H9 (cell line): ENCODE data around the gene TMEM117. TPM values are rescaled to one million over a fixed set of nuclear protein-coding genes. Genes with fewer than 3 reads are reported as not detected.

Experiments
- DNase-seq: peaks from one replicate; pipeline ENCODE4 v3.0.0-alpha.2; 2017
- H2AFZ ChIP-seq: one replicate; pipeline ENCODE4 v1.6.1; 2013; ENCODE audit warnings: mild to moderate bottlenecking, low read length, control low read depth, moderate library complexity
- H2AK5ac ChIP-seq: 2 replicates; pipeline ENCODE4 v1.6.1; 2013; ENCODE audit warnings: low read length, control low read depth, mixed read lengths; ENCODE audit not compliant: insufficient read length
- H2BK120ac ChIP-seq: one replicate; pipeline ENCODE4 v1.6.1; 2013; ENCODE audit warnings: low read depth, mild to moderate bottlenecking, low read length, control low read depth, inconsistent platforms; ENCODE audit not compliant: poor library complexity, severe bottlenecking
- H2BK12ac ChIP-seq: 2 replicates; pipeline ENCODE4 v1.6.1; 2013; ENCODE audit warnings: low read length, control low read depth, mixed read lengths, low read depth; ENCODE audit not compliant: insufficient read length
- H2BK15ac ChIP-seq: 2 replicates; pipeline ENCODE4 v1.6.1; 2013; ENCODE audit warnings: low read depth, low read length, control low read depth
- H2BK20ac ChIP-seq: one replicate; pipeline ENCODE4 v1.6.1; 2013; ENCODE audit warnings: low read depth, mild to moderate bottlenecking, low read length, control low read depth, inconsistent platforms; ENCODE audit not compliant: poor library complexity, severe bottlenecking
- H2BK5ac ChIP-seq: 2 replicates; pipeline ENCODE4 v1.6.1; 2013; ENCODE audit warnings: low read length, control low read depth, mixed read lengths; ENCODE audit not compliant: insufficient read length
- H3K14ac ChIP-seq: 2 replicates; pipeline ENCODE4 v1.6.1; 2013; ENCODE audit warnings: low read length, control low read depth; ENCODE audit not compliant: insufficient read depth
- H3K18ac ChIP-seq: 2 replicates; pipeline ENCODE4 v1.6.1; 2013; ENCODE audit warnings: low read depth, mild to moderate bottlenecking, mixed read lengths, low read length, control low read depth; ENCODE audit not compliant: insufficient read length
- H3K23ac ChIP-seq: 2 replicates; pipeline ENCODE4 v1.6.1; 2013; ENCODE audit warnings: low read length, control low read depth, mixed read lengths, low read depth; ENCODE audit not compliant: insufficient read length
- H3K23me2 ChIP-seq: 2 replicates; pipeline ENCODE4 v1.6.1; 2013; ENCODE audit warnings: low read depth, mild to moderate bottlenecking, mixed read lengths, low read length, control low read depth; ENCODE audit not compliant: insufficient read length, poor library complexity, severe bottlenecking
- H3K27ac ChIP-seq: 2 replicates; pipeline ENCODE4 v1.5.1; 2013; ENCODE audit warnings: low read length, control low read depth, mixed read lengths, low read depth; ENCODE audit not compliant: insufficient read length
- H3K27me3 ChIP-seq: 2 replicates; pipeline ENCODE4 v1.6.1; 2013; ENCODE audit warnings: low read length, control low read depth, inconsistent platforms; ENCODE audit not compliant: insufficient read depth
- H3K4ac ChIP-seq: 2 replicates; pipeline ENCODE4 v1.6.1; 2013; ENCODE audit warnings: low read depth, mild to moderate bottlenecking, control low read depth, inconsistent platforms, low read length, moderate library complexity
- H3K4me1 ChIP-seq: 2 replicates; pipeline ENCODE4 v1.6.1; 2013; ENCODE audit warnings: low read length, control low read depth, inconsistent platforms; ENCODE audit not compliant: insufficient read depth
- H3K4me2 ChIP-seq: 2 replicates; pipeline ENCODE4 v1.6.1; 2013; ENCODE audit warnings: low read length, control low read depth, mixed read lengths; ENCODE audit not compliant: insufficient read length, insufficient read depth
- H3K56ac ChIP-seq: 2 replicates; pipeline ENCODE4 v1.6.1; 2013; ENCODE audit warnings: low read depth, mild to moderate bottlenecking, mixed read lengths, low read length, control low read depth; ENCODE audit not compliant: insufficient read length
- H3K79me1 ChIP-seq: 2 replicates; pipeline ENCODE4 v1.6.1; 2013; ENCODE audit warnings: low read depth, mild to moderate bottlenecking, moderate library complexity, low read length, control low read depth, inconsistent platforms; ENCODE audit not compliant: insufficient read depth, poor library complexity, severe bottlenecking
- H3K79me2 ChIP-seq: 2 replicates; pipeline ENCODE4 v1.6.1; 2013; ENCODE audit warnings: low read length, control low read depth, inconsistent platforms; ENCODE audit not compliant: insufficient read depth
- H3K9ac ChIP-seq: 2 replicates; pipeline ENCODE4 v1.6.1; 2013; ENCODE audit warnings: low read length, control low read depth, mixed read lengths; ENCODE audit not compliant: insufficient read length; ENCODE audit errors: extremely low read depth
- H3K9me3 ChIP-seq: one replicate; pipeline ENCODE4 v1.6.1; 2013; ENCODE audit warnings: low read depth, low read length, inconsistent platforms; ENCODE audit not compliant: control insufficient read depth
- H3T11ph ChIP-seq: one replicate; pipeline ENCODE4 v1.6.1; 2013; ENCODE audit warnings: mild to moderate bottlenecking, low read length, control low read depth, inconsistent platforms
- H4K20me1 ChIP-seq: one replicate; pipeline ENCODE4 v1.6.1; 2013; ENCODE audit not compliant: control insufficient read depth, insufficient read length, insufficient read depth
- H4K5ac ChIP-seq: 2 replicates; pipeline ENCODE4 v1.6.1; 2013; ENCODE audit warnings: low read depth, mild to moderate bottlenecking, mixed read lengths, low read length, control low read depth; ENCODE audit not compliant: insufficient read length
- H4K8ac ChIP-seq: replicated peaks from 2 replicates; pipeline ENCODE4 v1.6.1; 2013; ENCODE audit warnings: low read length, control low read depth, mixed read lengths, low read depth; ENCODE audit not compliant: insufficient read length
- H4K91ac ChIP-seq: 2 replicates; pipeline ENCODE4 v1.6.1; 2013; ENCODE audit warnings: low read depth, mild to moderate bottlenecking, moderate library complexity, mixed read lengths, low read length, control low read depth; ENCODE audit not compliant: insufficient read length
- H3K27ac Mint-ChIP-seq, 3 experiments: 2 replicates in 2 of 3; 3 replicates in 1 of 3; pipeline ENCODE4 v1.8.0; 2020 to 2021; ENCODE audit warnings: mixed read lengths in 3 of 3, mild to moderate bottlenecking in 1 of 3, moderate library complexity in 1 of 3
- H3K27me3 Mint-ChIP-seq: 2 replicates; pipeline ENCODE4 v1.8.0; 2021; ENCODE audit warnings: low read depth, mild to moderate bottlenecking, moderate library complexity, mixed read lengths
- H3K36me3 Mint-ChIP-seq, 3 experiments: 2 replicates in 2 of 3; 3 replicates in 1 of 3; pipeline ENCODE4 v1.8.0; 2020 to 2021; ENCODE audit warnings: low read depth in 3 of 3, mixed read lengths in 3 of 3; ENCODE audit not compliant: insufficient read depth in 1 of 3
- H3K4me1 Mint-ChIP-seq, 2 experiments: 2 replicates each; pipeline ENCODE4 v1.8.0; 2020; ENCODE audit warnings: mixed read lengths in 2 of 2
- H3K4me3 Mint-ChIP-seq, 2 experiments: 2 replicates in 1 of 2; 3 replicates in 1 of 2; pipeline ENCODE4 v1.8.0; 2020 to 2021; ENCODE audit warnings: mild to moderate bottlenecking in 2 of 2, mixed read lengths in 2 of 2, moderate library complexity in 1 of 2
- H3K9me3 Mint-ChIP-seq, 2 experiments: 2 replicates in 1 of 2; 3 replicates in 1 of 2; pipeline ENCODE4 v1.8.0; 2020; ENCODE audit warnings: mild to moderate bottlenecking in 2 of 2, mixed read lengths in 2 of 2, moderate library complexity in 1 of 2
- CTCF ChIP-seq: fragments of 200-600 bp; sonication (generic); conservative IDR thresholded peaks from 3 replicates; pipeline ENCODE4 v1.8.0; 2021; ENCODE audit warnings: antibody characterized with exemption, mild to moderate bottlenecking
- WGBS: extraction: QIAGEN DNeasy Blood & Tissue Kit; methylation state at CpG from one replicate; pipeline ENCODE4 v1.1.7; 2013; ENCODE audit warnings: missing lambda C conversion rate, low lambda C conversion rate, mixed read lengths; ENCODE audit not compliant: insufficient read length; ENCODE audit errors: extremely low coverage; 5-methylcytosine and 5-hydroxymethylcytosine counted together
- total RNA-seq: library from RNA; stranded (reverse); gene quantifications from 2 replicates; pipeline ENCODE4 v1.2.1, GENCODE V29; 2021

Gene TMEM117
- total RNA-seq, 1 experiment from 2014 or later: 1.7 TPM

DNA sequence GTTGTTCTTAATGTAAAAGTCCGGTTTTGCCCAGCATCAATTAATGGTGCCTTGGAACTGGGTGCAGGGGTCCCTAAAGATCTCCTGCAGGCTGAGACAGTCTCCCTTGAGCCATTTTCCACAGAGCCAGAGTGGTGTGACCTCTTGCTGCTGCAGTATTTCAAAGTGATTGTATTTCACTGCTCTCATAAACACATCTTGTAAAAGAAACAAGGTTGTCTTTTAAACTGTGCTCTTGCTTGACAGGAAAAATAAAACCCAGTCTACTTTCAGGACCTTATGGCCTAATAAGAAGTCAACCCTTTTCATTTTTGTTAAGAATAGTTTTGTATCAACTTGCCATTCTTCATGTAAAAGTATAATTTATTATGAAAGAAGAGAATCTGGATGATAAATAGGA lies 44.7 kb downstream of the TMEM117 start:
- H3K23ac ChIP-seq: no peak overlapping the region
- H2BK120ac ChIP-seq: no peak overlapping the region
- no CpG with 5 or more reads among the region's 1 CpG for WGBS
- no peaks in the 10 kb centered on the region for H3K79me1 ChIP-seq
- no peak overlapping the region for H3K14ac ChIP-seq
- no peak overlapping the region for H3K56ac ChIP-seq
- H2AFZ ChIP-seq: no peak overlapping the region
- H2BK15ac ChIP-seq: no peak overlapping the region
- H3K4ac ChIP-seq: no peak overlapping the region
- H4K5ac ChIP-seq: no peak overlapping the region
- H3K27ac ChIP-seq: no peak overlapping the region
- H4K8ac ChIP-seq: no peak overlapping the region
- H2AK5ac ChIP-seq: no peak overlapping the region
- H3K23me2 ChIP-seq: no peaks in the 10 kb centered on the region
- H2BK12ac ChIP-seq: no peak overlapping the region
- H3T11ph ChIP-seq: no peak overlapping the region
- H3K27ac Mint-ChIP-seq: no peak overlapping the region
- no peak for TF ChIP-seq CTCF
- no peaks in the 10 kb centered on the region for H4K20me1 ChIP-seq
- H3K4me1 Mint-ChIP-seq: peaks cover 0 to 5% of the 10 kb centered on the region in 2 experiments; a peak in 2 of 4 replicates
- no peaks in the 10 kb centered on the region for H3K9me3 ChIP-seq
- H3K4me3 Mint-ChIP-seq: no peak overlapping the region
- H3K9ac ChIP-seq: no peak overlapping the region
- H3K79me2 ChIP-seq: no peaks in the 10 kb centered on the region
- H3K18ac ChIP-seq: no peak overlapping the region
- H3K4me2 ChIP-seq: no peak overlapping the region
- no peak overlapping the region for H2BK20ac ChIP-seq
- no peaks in the 10 kb centered on the region for H3K4me1 ChIP-seq
- H3K36me3 Mint-ChIP-seq: no peaks in the 10 kb centered on the region
- H4K91ac ChIP-seq: no peak overlapping the region
- H2BK5ac ChIP-seq: no peak overlapping the region
- DNase-seq: no peak
- H3K27me3 Mint-ChIP-seq: no peaks in the 10 kb centered on the region
- no peaks in the 10 kb centered on the region for H3K27me3 ChIP-seq
- no peaks in the 10 kb centered on the region for H3K9me3 Mint-ChIP-seq
